GM19099 (cell line): ENCODE measurements around the gene EQTN.

Source experiments
- POLR2A ChIP-seq: IDR thresholded peaks from 3 replicates; pipeline ENCODE4 v1.6.1; 2011; ENCODE audit warnings: low read depth; ENCODE audit not compliant: insufficient read length; ENCODE audit errors: extremely low read depth

The EQTN gene

GRCh38 chr9:27297050-27297449 lies at the start of gene EQTN:
TSS of gene EQTN (minus strand) at chr9:27297150. CDS start at chr9:27297055, 95 bp downstream.
- no peak for TF ChIP-seq POLR2A

- no peak for TF ChIP-seq POLR2A
Observed at GRCh38 chr9:27344776-27345175, 47.8 kb upstream of the EQTN start.

DNA sequence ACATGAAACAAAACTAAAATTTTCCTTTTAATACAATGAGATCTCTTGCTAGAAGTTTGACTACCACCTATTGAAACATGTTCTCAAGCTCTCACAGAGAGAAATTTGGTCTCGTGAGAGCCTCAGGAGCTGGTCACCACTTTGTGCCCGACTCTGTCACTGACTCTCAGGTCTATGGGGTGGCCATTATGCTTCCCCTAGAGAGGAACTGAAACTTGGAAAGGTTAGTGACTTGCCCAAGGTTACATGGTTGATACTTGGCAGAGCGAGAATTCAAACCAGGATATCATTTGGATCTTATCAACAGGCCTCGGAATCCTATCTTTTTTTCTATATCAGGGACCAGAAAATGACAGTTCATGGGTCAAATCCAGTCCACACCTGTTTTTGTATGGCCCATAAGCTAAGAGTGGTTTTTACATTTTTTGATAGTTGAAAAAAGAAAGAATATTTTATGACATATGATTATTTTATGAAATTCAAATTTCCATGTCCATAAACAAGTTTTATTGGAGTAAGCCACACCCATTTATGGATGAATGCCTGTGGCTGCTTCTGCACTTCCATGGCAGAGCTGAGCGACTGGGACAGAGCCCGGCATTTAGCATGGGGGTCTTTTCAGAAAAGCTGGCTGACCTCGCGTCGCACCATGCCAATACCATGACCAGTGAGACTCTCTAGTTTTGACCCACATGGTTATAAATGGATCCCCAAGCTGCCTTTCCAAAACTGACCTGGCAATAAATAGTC lies 44.8 kb upstream of the EQTN start:
- TF ChIP-seq POLR2A, result no peak

- TF ChIP-seq POLR2A, result no peak
Observed at GRCh38 chr9:27340961-27341511, 44.1 kb upstream of the EQTN start.

- TF ChIP-seq POLR2A, result no peak
Observed at GRCh38 chr9:27340285-27340674, 43.3 kb upstream of the EQTN start.

DNA sequence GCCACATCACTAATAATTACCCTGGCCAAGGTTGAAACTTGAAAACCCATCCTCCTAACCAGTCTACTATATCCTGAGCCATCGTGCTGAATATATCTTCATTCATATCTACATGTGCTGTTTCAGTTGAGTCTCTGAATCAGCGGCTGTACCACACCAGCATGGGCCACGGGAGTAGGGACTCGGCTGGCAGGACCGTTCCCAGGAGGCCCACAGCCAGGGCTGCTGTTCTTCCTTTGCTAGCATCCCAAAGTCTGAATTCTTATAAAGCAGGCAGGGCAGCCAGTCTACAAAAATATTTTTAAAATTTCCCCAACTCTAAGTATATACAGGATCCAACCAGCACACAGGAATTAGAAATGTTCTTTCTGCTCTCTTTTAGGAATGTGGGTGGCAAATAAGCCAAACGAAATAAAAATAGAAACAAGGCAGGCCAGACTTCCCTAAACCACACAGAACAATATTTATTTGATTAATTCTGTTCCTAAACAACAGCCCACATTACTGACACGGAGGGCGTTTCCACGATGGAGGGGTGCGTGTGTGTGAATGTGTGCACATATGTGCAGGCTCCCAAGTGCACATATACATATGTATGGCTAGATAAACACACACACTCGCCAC lies 42.8 kb upstream of the EQTN start:
- no peak for TF ChIP-seq POLR2A

- no peak for TF ChIP-seq POLR2A
Observed at GRCh38 chr9:27338527-27338903, 41.6 kb upstream of the EQTN start.

DNA sequence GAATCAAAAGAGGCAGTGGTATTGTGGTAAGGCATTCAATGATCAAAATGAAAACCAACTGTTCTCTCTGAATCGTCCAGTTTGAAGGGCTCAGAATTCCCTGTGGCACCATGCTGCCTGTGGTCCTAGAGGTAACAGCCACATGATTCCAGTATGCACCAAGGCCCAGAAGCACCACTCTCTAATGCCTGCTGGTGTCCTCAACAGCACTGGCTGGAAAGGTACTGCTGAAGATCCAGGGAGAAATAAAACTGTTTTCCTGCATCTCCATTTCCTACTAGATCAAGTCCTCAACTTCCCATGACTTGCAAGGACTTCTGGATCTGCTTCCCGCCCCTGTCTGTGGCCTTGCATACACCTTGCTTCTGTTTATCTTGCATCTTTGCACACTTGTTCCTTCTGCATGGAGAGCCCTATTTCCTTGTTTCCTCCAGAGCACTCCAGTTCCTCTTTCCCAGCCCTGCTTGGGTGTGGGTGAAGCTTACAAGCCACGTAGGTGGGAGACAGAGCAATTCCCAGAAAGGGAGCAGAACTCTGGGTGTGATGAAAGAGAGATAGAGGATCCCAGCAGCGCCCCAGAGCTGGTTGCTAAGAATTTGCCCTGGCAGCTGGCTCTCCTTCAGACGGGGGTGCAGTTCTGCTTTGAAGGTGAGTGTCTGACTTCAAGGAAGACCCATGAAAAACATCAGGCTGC lies 41.0 kb upstream of the EQTN start:
- no peak for TF ChIP-seq POLR2A

- TF ChIP-seq POLR2A, result no peak
Observed at GRCh38 chr9:27337236-27337635, 40.3 kb upstream of the EQTN start.

DNA sequence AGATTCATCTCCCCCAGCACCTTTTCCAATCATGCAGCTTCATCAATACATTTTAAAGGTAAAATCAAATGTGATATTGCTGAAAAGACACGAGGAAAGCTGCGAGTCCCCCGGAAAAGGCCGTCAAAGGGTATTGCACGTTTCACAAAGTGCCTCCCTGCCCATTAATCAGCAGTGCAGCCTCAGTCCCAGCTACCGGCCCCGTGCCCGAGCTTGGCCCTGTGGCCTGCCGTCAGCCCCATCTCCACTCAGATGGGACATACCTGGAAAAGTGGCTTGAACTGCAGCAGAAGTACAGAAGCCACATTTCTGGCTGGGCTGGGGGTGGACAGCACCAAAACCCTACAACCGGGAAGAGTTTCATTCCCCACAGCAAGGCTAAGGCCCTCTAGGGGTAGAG lies 39.9 kb upstream of the EQTN start:
- TF ChIP-seq POLR2A, result no peak

DNA sequence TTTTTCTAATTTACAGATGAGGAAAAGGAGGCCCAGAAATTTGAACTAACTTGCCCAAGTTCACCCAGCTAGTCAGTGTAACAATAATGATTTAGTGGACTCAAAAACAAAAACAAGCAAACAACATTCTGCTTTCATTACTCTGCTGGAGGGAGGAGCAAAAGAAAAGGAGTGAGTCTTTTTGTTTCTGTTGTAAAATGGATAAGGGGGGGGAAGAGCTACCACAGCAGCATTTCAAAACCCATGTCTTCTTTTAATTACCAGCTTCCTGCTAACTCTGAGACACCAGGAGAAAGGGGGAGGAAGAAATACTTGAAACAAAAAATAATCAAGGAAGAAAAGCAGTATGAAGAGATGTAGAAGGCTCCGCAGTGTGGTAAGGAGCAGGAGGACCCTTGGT lies 39.2 kb upstream of the EQTN start:
- TF ChIP-seq POLR2A, result no peak

GRCh38 chr9:27335075-27335474 lies 38.1 kb upstream of the EQTN start:
- TF ChIP-seq POLR2A, result no peak

- TF ChIP-seq POLR2A, result no peak
Observed at GRCh38 chr9:27333241-27334052, 36.5 kb upstream of the EQTN start.

GRCh38 chr9:27331393-27331792 lies 34.4 kb upstream of the EQTN start:
- no peak for TF ChIP-seq POLR2A

- TF ChIP-seq POLR2A, result no peak
Observed at GRCh38 chr9:27329291-27329690, 32.3 kb upstream of the EQTN start.
